ENCODE measurements around the gene TXNIP.

The TXNIP gene

DNA sequence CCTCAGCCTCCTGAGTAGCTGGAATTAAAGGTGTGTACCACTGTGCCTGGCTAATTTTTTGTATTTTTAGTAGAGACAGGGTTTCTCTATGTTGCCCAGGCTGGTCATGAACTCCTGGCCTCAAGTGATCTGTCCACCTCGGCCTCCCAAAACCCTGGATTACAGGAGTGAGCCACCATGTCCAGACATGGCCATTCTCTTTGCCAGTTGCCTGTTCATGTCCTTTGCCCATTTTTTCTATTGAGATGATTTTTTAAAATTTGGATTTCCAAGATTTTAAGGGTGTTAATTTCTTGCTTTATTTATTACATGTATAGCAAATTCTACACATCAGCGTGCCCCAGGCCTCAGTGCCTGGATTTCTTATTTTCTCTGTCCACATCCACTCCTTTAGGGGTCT is 29.1 kb downstream of the TXNIP start:
- Histone ChIP-seq H4K91ac (ENCODE audit: low read length) (no peak overlapping the region), H3K18ac (ENCODE audit: low read depth in 1 of 2, low read length in 2 of 2) (no peak overlapping the region), H2AK5ac (ENCODE audit: low read length, severe bottlenecking) (no peak overlapping the region), H3K4me2 (ENCODE audit: low read length, poor library complexity, severe bottlenecking) (no peak overlapping the region), H3K27ac (ENCODE audit: low read length, poor library complexity, severe bottlenecking) (no peak overlapping the region), H3K4me1 (ENCODE audit: control insufficient read depth, insufficient read depth, low read depth, low read length) (peaks cover 8% of the 10 kb centered on the region), H3K4ac (ENCODE audit: low read depth in 1 of 2, low read length in 2 of 2) (no peak overlapping the region), H3K9ac (ENCODE audit: low read length) (no peak overlapping the region), H3K23ac (ENCODE audit: low read length in 2 of 2) (no peak overlapping the region), H3K9me3 (ENCODE audit: control insufficient read depth, low read length) (peaks cover 8% of the 10 kb centered on the region), H2BK15ac (ENCODE audit: low read depth, poor library complexity, severe bottlenecking) (no peak overlapping the region), H2BK12ac (ENCODE audit: low read length in 2 of 2) (no peak overlapping the region), H3K36me3 (ENCODE audit: control insufficient read depth in 1 of 2, insufficient read depth in 2 of 2, low read depth in 1 of 2, low read length in 2 of 2) (peaks cover 0 to 3% of the 10 kb centered on the region in 2 experiments), H3K4me3 (ENCODE audit: insufficient read depth in 1 of 2, low read depth in 1 of 2, low read length in 2 of 2) (no peak overlapping the region), H2BK120ac (ENCODE audit: low read depth, low read length) (no peak overlapping the region), H3K27me3 (ENCODE audit: control insufficient read depth in 1 of 2, insufficient read depth in 1 of 2, low read length in 2 of 2) (no peaks in the 10 kb centered on the region), H3K79me1 (replicated peaks; ENCODE audit: low read length, poor library complexity, severe bottlenecking) (peaks cover 9% of the 10 kb centered on the region), H2AFZ (ENCODE audit: low read depth, low read length) (no peak overlapping the region), H2BK5ac (ENCODE audit: low read depth, low read length, poor library complexity, severe bottlenecking) (no peak overlapping the region), H4K8ac (ENCODE audit: low read length) (no peak overlapping the region), H3K14ac (ENCODE audit: low read length in 2 of 2) (no peak overlapping the region)
- 100% methylated on average over 2 of the region's 2 CpGs for WGBS
- DNase-seq = no peak

DNA sequence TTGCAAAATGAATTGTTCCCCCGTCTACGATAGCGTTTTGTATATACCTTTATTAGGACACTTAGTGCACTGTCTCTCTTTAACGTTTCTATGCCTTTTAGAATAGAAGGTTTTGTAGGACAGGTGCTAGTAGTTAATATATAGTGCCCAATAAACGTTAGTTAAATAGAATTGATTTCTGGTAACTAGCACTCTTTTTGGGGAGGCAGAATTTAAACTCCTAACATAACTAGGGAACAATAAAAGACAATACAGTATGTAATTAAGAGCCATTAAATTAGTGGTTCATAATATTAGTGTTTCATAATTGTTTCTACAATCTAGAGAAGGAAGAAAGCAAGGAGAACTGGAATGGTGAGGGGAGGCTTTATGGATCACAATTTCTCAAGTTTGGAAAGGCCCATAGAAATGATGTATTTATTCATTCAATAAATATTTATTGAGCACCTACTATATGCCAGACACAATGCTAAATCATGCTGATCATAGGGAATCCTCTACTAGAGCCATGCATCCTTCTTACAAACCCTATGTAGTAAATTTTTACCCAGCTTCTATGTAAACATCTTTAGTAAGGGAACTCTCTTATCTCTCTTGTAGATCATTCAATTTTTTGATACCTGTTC is 31.1 kb downstream of the TXNIP start:
- no peak overlapping the region for H2BK120ac ChIP-seq (ENCODE audit: low read depth, low read length)
- 29% methylated on average over 5 of the region's 5 CpGs for WGBS
- H2BK5ac ChIP-seq (ENCODE audit: low read depth, low read length, poor library complexity, severe bottlenecking) = no peak overlapping the region
- DNase-seq = no peak
- H3K14ac ChIP-seq (ENCODE audit: low read length in 2 of 2) = no peak overlapping the region
- H3K23ac ChIP-seq (ENCODE audit: low read length in 2 of 2) = no peak overlapping the region
- H4K91ac ChIP-seq (ENCODE audit: low read length) = no peak overlapping the region
- H2AFZ ChIP-seq (ENCODE audit: low read depth, low read length) = no peak overlapping the region
- H3K4ac ChIP-seq (ENCODE audit: low read depth in 1 of 2, low read length in 2 of 2) = no peak overlapping the region
- H3K36me3 ChIP-seq (ENCODE audit: control insufficient read depth in 1 of 2, insufficient read depth in 2 of 2, low read depth in 1 of 2, low read length in 2 of 2) = peaks cover 0 to 3% of the 10 kb centered on the region in 2 experiments
- H3K27me3 ChIP-seq (ENCODE audit: control insufficient read depth in 1 of 2, insufficient read depth in 1 of 2, low read length in 2 of 2) = no peaks in the 10 kb centered on the region
- H2AK5ac ChIP-seq (ENCODE audit: low read length, severe bottlenecking) = no peak overlapping the region
- H3K18ac ChIP-seq (ENCODE audit: low read depth in 1 of 2, low read length in 2 of 2) = no peak overlapping the region
- H2BK12ac ChIP-seq (ENCODE audit: low read length in 2 of 2) = no peak overlapping the region
- peak overlapping the region; percentile 63 for H3K4me2 ChIP-seq (ENCODE audit: low read length, poor library complexity, severe bottlenecking)
- H3K4me3 ChIP-seq (ENCODE audit: insufficient read depth in 1 of 2, low read depth in 1 of 2, low read length in 2 of 2) = peak overlapping the region in 1 of 2 experiments; percentile 92
- H3K27ac ChIP-seq (ENCODE audit: low read length, poor library complexity, severe bottlenecking) = no peak overlapping the region
- peaks cover 8% of the 10 kb centered on the region for H3K9me3 ChIP-seq (ENCODE audit: control insufficient read depth, low read length)
- peak overlapping the region; percentile 87 for H3K9ac ChIP-seq (ENCODE audit: low read length)
- H3K4me1 ChIP-seq (ENCODE audit: control insufficient read depth, insufficient read depth, low read depth, low read length) = peaks cover 23% of the 10 kb centered on the region
- no peak overlapping the region for H4K8ac ChIP-seq (ENCODE audit: low read length)
- H3K79me1 ChIP-seq (replicated peaks; ENCODE audit: low read length, poor library complexity, severe bottlenecking) = peaks cover 15% of the 10 kb centered on the region
- H2BK15ac ChIP-seq (ENCODE audit: low read depth, poor library complexity, severe bottlenecking) = no peak overlapping the region

DNA sequence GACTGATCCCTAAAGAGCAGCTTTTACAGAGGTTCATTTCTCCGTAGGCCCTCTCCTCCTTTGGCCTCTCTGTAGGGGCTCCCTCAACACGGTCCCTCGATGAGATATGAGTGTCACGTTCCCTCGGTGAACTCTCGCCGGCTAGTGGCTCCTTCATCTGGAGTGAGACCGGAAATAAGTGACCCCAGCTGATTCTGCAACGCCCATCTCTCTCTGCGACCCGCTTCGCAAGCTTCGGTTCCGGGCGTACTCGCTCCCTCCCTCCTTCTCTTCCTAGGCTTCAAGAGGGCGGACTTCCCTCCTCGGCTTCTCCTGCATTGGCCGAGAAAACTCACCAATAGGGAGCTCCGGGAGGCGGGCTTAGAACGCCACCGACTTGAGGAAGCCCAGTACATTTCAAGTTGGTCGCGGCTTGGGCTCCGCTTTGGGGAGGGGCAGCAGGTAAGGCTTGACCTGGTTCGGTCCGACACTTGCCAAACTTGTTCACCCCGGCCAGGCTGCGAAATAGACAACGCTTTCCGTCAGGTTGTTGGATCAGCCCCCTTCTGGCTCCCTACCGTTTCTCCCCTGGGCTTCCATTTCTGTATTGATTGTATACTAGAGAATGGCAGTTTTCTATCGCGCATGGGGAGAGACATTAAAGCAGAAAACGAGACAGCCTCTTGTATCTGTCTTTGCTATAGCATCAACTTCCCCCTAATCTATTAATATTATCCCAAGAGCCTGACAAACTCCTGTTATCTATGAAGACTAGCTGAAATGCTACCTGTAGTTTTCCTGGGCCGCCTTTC is 31.9 kb downstream of the TXNIP start, which contains the start of the genes ANKRD34A and POLR3GL:
Gene ANKRD34A (minus strand): TSS at position 248 of the 791 bp plus-strand sequence. CDS start 2,816 bp downstream, outside the sequence.
Gene POLR3GL (plus strand): TSS at position 363 of the 791 bp plus-strand sequence. CDS start 10,176 bp downstream, outside the sequence.
- Histone ChIP-seq H3K4me3 (ENCODE audit: insufficient read depth in 1 of 2, low read depth in 1 of 2, low read length in 2 of 2) (peak within 1 kb of the TSS; percentile 76 to 92), H3K9ac (ENCODE audit: low read length) (peak within 1 kb of the TSS; percentile 87), H2BK5ac (ENCODE audit: low read depth, low read length, poor library complexity, severe bottlenecking) (peak within 1 kb of the TSS; percentile 88), H3K4ac (ENCODE audit: low read depth in 1 of 2, low read length in 2 of 2) (peak within 1 kb of the TSS; percentile 36 to 81), H3K27ac (ENCODE audit: low read length, poor library complexity, severe bottlenecking) (peak within 1 kb of the TSS; percentile 93), H3K4me1 (ENCODE audit: control insufficient read depth, insufficient read depth, low read depth, low read length) (peaks cover 26% of the 10 kb centered on the region), H2AK5ac (ENCODE audit: low read length, severe bottlenecking) (peak within 1 kb of the TSS; percentile 94), H3K9me3 (ENCODE audit: control insufficient read depth, low read length) (peaks cover 8% of the 10 kb centered on the region), H2BK12ac (ENCODE audit: low read length in 2 of 2) (peak within 1 kb of the TSS in 1 of 2 experiments; percentile 38), H2BK15ac (ENCODE audit: low read depth, poor library complexity, severe bottlenecking) (peak within 1 kb of the TSS; percentile 60), H2BK120ac (ENCODE audit: low read depth, low read length) (peak within 1 kb of the TSS; percentile 74), H3K27me3 (ENCODE audit: control insufficient read depth in 1 of 2, insufficient read depth in 1 of 2, low read length in 2 of 2) (no peaks in the 10 kb centered on the region), H3K4me2 (ENCODE audit: low read length, poor library complexity, severe bottlenecking) (peak within 1 kb of the TSS; percentile 90), H4K91ac (ENCODE audit: low read length) (peak within 1 kb of the TSS; percentile 74), H3K18ac (ENCODE audit: low read depth in 1 of 2, low read length in 2 of 2) (peak within 1 kb of the TSS; percentile 82 to 91), H3K14ac (ENCODE audit: low read length in 2 of 2) (no peak within 1 kb of the TSS), H3K23ac (ENCODE audit: low read length in 2 of 2) (no peak within 1 kb of the TSS), H2AFZ (ENCODE audit: low read depth, low read length) (peak within 1 kb of the TSS; percentile 86), H3K79me1 (replicated peaks; ENCODE audit: low read length, poor library complexity, severe bottlenecking) (peaks cover 15% of the 10 kb centered on the region), H4K8ac (ENCODE audit: low read length) (peak within 1 kb of the TSS; percentile 93), H3K36me3 (ENCODE audit: control insufficient read depth in 1 of 2, insufficient read depth in 2 of 2, low read depth in 1 of 2, low read length in 2 of 2) (peaks cover 0 to 3% of the 10 kb centered on the region in 2 experiments)
- peak; percentile 96 for DNase-seq
- WGBS = under 1% methylated on average over 36 of the region's 37 CpGs

All from mesenchymal stem cell (in vitro differentiated cells and primary cell).